Transverse colon (tissue), 4 donors: Measurements from ENCODE around the gene INPP5E.

ENCODE experiments used
- EP300 ChIP-seq: sonication (generic); formaldehyde crosslinking; IDR thresholded peaks from one replicate; pipeline ENCODE4 v1.6.1; 2017; ENCODE audit warnings: antibody characterized with exemption, low read depth
- POLR2A ChIP-seq: fragments of 450-650 bp; IDR thresholded peaks from one replicate; pipeline ENCODE4 v1.6.1; 2016; ENCODE audit warnings: antibody characterized with exemption, mild to moderate bottlenecking, moderate library complexity
- POLR2AphosphoS5 ChIP-seq, 3 donors: sonication (generic); formaldehyde crosslinking; IDR thresholded peaks; one replicate each; pipeline ENCODE4 v1.6.1; 2016; ENCODE audit warnings: antibody characterized with exemption in 3 of 3
- TF ChIP-seq, protein P1 (sequence below), 5 experiments: fragments of 200-600 bp in 3 of 5; fragments of 450-650 bp in 2 of 5; sonication (generic) in 3 of 5; IDR thresholded peaks; 1 replicate in 2 of 5; 2 replicates in 3 of 5; pipeline ENCODE4 v1.5.1; 2016 to 2017; ENCODE audit warnings: antibody characterized with exemption in 5 of 5, inconsistent platforms in 3 of 5, mild to moderate bottlenecking in 2 of 5, moderate library complexity in 1 of 5

DNA sequence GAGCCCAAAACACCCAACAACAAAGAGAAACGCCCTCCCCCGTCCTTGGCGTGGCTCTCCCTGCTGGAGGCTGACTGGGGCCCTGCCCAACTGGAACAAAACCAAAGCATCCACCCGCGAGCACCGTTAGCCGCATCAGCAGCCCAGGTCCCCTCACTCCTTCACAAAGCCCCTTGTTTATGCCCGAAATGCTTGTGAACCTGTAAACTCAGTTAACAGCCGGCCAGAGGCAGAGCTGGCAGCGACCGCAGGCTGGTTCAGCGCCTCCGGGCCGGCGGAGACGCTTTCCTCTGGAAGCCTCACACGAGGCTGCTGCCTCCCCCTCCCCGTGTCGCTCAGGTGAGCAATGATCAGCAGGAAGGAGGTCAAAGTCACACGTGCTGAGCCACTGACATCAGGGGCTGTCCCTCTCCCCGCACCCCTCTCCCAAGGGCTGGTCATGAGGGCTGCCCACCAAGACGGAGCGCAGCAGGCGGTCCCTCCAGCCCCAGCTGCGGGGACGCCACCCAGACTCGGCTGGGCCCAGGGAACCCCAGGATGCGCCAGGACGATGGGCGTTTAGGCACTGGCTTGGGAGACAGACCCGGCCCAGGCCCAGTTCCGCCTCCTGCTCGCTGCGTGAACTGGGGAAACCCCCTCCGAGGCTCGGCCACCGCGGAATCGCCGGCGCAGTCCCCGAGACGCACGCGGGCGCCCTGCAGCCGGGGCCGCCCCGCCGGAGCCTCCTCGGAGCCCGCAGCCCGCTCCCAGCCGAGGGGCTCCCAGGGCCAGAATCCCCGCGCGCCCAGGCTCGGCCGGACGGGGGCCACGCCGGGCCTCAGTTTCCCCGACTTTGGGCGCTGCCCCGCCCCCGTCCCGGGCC lies 40.2 kb downstream of the INPP5E start:
- TF ChIP-seq, protein P1, sequence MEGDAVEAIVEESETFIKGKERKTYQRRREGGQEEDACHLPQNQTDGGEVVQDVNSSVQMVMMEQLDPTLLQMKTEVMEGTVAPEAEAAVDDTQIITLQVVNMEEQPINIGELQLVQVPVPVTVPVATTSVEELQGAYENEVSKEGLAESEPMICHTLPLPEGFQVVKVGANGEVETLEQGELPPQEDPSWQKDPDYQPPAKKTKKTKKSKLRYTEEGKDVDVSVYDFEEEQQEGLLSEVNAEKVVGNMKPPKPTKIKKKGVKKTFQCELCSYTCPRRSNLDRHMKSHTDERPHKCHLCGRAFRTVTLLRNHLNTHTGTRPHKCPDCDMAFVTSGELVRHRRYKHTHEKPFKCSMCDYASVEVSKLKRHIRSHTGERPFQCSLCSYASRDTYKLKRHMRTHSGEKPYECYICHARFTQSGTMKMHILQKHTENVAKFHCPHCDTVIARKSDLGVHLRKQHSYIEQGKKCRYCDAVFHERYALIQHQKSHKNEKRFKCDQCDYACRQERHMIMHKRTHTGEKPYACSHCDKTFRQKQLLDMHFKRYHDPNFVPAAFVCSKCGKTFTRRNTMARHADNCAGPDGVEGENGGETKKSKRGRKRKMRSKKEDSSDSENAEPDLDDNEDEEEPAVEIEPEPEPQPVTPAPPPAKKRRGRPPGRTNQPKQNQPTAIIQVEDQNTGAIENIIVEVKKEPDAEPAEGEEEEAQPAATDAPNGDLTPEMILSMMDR (IDR thresholded peaks at IDR 0.05): no peak
- TF ChIP-seq POLR2AphosphoS5 (IDR thresholded peaks at IDR 0.05) (no peak), POLR2A (no peak), EP300 (no peak)
